Psoas muscle (tissue), 8 donors: Measurements from ENCODE around the gene RASSF4. TPM values are rescaled to one million over a fixed set of nuclear protein-coding genes. Genes with fewer than 3 reads are reported as not detected.
A peak's percentile ranks its signal among the peaks of the same experiment; 100 is the strongest.

Experiments used
- ATAC-seq, 4 donors: fragments of 200-7000 bp; cut with Tn5 transposase; one replicate each; pipeline ENCODE4 v1.9.1; 2020; ENCODE audit warnings: moderate library complexity in 3 of 4, mild to moderate bottlenecking in 2 of 4
- DNase-seq, 2 donors: peaks; one replicate each; pipeline ENCODE4 v3.0.0-alpha.2; 2020
- H3K27ac ChIP-seq: fragments of 200-600 bp; one replicate; pipeline ENCODE4 v1.8.0; 2022
- H3K27me3 ChIP-seq, 3 donors: fragments of 200-600 bp in 1 of 3; one replicate each; pipeline versions ENCODE4 v1.6.1 to v1.8.0; 2013 to 2022; ENCODE audit warnings: low read length in 2 of 3, mild to moderate bottlenecking in 2 of 3, moderate library complexity in 1 of 3; ENCODE audit not compliant: insufficient read depth in 3 of 3
- H3K36me3 ChIP-seq, 2 donors: fragments of 200-600 bp in 1 of 2; one replicate each; pipeline versions ENCODE4 v1.6.1 to v1.8.0; 2013 to 2022; ENCODE audit warnings: low read depth in 1 of 2, mild to moderate bottlenecking in 1 of 2, moderate library complexity in 1 of 2; ENCODE audit not compliant: insufficient read depth in 1 of 2
- H3K4me1 ChIP-seq: fragments of 200-600 bp; one replicate; pipeline ENCODE4 v1.8.0; 2022
- H3K4me3 ChIP-seq: fragments of 200-600 bp; one replicate; pipeline ENCODE4 v1.8.0; 2022; ENCODE audit warnings: mild to moderate bottlenecking
- H3K9me3 ChIP-seq: fragments of 200-600 bp; one replicate; pipeline ENCODE4 v1.8.0; 2022
- CTCF ChIP-seq: fragments of 200-600 bp; IDR thresholded peaks from one replicate; pipeline ENCODE4 v1.8.0; 2022; ENCODE audit warnings: antibody characterized with exemption
- WGBS, 3 donors: extraction: QIAGEN DNeasy Blood & Tissue Kit; methylation state at CpG; one replicate each; pipeline versions ENCODE4 v1.1.6 to v1.1.7; 2013; 5-methylcytosine and 5-hydroxymethylcytosine counted together
- intact Hi-C, 2 donors: fragments of 100-400 bp; cut with DNase I; formaldehyde crosslinking; loops; one replicate each; pipeline versions ENCODE4 v1.11.0 to v1.14.2; 2022
- polyA plus RNA-seq, 3 donors: library from polyadenylated mRNA; stranded (reverse); fragments of 200-250 nt; gene quantifications; one replicate each; pipeline ENCODE4 v1.2.3, GENCODE V29; 2013
- total RNA-seq, 4 donors: library from RNA; stranded (reverse); fragmentation: NEBNext Ultra II Directional in 2 of 4; extraction: Animal tissue kit (Norgen Biotek cat#: 25700) in 2 of 4; gene quantifications; one replicate each; pipeline versions ENCODE4 v1.2.1 to v1.2.4, GENCODE V29; 2021 to 2023
- donor health status: healthy with polysubstance abuse.
- donor health status: DM: no; HTN: no; CAD: no; lungs with moderate emphysema.
- donor health status: Bipolar disorder and iron deficiency.
- donor health status: healthy.
- donor health status: DM: yes; HTN: yes; CAD: no.
- donor health status: DM: no; HTN: no; CAD: no.
- donor health status: DM: no; HTN: no; CAD: no.
- donor health status: DM: yes; HTN: yes; CAD: no.

The RASSF4 gene
- total and polyA plus RNA-seq, 7 donors, result 11.1 to 44.0 (median 18.9) TPM

DNA sequence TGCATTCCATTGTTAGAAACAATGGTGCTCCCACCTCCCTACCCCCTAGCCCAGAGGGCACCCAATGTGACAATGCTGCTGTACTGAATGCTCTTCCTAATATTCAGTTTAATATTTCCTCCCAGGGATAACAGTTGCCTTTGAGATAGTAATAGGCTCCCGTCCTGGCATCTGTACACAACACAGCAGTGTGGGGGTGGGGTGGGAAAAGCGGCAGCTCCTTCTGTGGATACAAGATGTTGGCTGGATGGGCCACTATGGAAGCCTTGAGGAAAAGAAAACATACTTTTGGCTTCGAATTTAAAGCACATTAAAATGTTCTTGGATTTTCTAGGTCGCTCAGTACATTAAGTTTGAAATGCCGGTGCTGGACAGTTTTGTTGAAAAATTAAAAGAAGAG is 32.0 kb downstream of the RASSF4 start:
- Histone ChIP-seq H3K9me3 (no peaks in the 10 kb centered on the region), H3K4me3 (no peak overlapping the region), H3K4me1 (peaks cover 29% of the 10 kb centered on the region), H3K27me3 (no peaks in the 10 kb centered on the region), H3K36me3 (peaks cover 0 to 49% of the 10 kb centered on the region in 2 donors), H3K27ac (peak overlapping the region; percentile 41)
- intact Hi-C loops, result no loop called here
- ATAC-seq (no peak), DNase-seq (no peak)
- 59 to 61% (median 59%) methylated on average over 5 of the region's 5 CpGs for WGBS, 3 donors
- no peak for TF ChIP-seq CTCF

GRCh38 chr10:44992070-44992731 is 32.6 kb downstream of the RASSF4 start:
- H3K4me3 ChIP-seq, result no peak overlapping the region
- peaks cover 34% of the 10 kb centered on the region for H3K4me1 ChIP-seq
- ATAC-seq, result peak in 1 of 4 donors; percentile 18
- TF ChIP-seq CTCF, result no peak
- intact Hi-C loops, result no loop called here
- WGBS, 3 donors, result 36 to 42% (median 42%) methylated on average over 11 of the region's 11 CpGs
- H3K27ac ChIP-seq, result peak overlapping the region; percentile 41
- peak in 1 of 2 donors; percentile 54 for DNase-seq
- peaks cover 0 to 42% of the 10 kb centered on the region in 2 donors for H3K36me3 ChIP-seq
- no peaks in the 10 kb centered on the region for H3K9me3 ChIP-seq
- H3K27me3 ChIP-seq, result no peaks in the 10 kb centered on the region

DNA sequence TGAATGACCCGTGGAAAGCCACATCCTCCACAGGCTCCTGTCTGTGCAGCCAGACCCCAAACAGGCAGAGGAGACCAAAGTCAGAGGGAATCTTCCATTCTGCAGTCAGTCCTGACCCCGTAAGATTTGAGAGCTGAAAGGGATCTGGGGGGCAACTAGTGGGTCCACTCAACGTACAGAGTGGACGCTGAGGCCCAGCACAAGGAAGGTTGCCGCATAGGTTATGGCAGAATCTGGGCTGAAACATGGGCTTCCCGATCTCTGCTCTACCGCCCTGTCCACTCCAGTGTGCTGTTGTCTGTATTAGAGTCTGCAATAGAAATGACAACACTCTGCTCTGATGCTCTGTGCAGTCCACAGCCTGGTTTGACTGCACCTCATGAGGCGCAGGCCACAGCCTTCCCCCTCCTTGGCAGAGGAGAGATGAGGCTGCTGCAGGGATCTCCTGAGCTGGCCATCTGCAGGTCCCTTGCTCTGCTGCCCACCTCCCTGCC is 33.2 kb downstream of the RASSF4 start:
- H3K4me3 ChIP-seq, result no peak overlapping the region
- peaks cover 36% of the 10 kb centered on the region for H3K4me1 ChIP-seq
- 89 to 92% (median 90%) methylated on average over 8 of the region's 8 CpGs for WGBS, 3 donors
- no peak for TF ChIP-seq CTCF
- peaks cover 0 to 37% of the 10 kb centered on the region in 2 donors for H3K36me3 ChIP-seq
- intact Hi-C loops, result no loop called here
- no peaks in the 10 kb centered on the region for H3K9me3 ChIP-seq
- no peak overlapping the region for H3K27ac ChIP-seq
- H3K27me3 ChIP-seq, result no peaks in the 10 kb centered on the region
- ATAC-seq, result no peak
- DNase-seq, result no peak

DNA sequence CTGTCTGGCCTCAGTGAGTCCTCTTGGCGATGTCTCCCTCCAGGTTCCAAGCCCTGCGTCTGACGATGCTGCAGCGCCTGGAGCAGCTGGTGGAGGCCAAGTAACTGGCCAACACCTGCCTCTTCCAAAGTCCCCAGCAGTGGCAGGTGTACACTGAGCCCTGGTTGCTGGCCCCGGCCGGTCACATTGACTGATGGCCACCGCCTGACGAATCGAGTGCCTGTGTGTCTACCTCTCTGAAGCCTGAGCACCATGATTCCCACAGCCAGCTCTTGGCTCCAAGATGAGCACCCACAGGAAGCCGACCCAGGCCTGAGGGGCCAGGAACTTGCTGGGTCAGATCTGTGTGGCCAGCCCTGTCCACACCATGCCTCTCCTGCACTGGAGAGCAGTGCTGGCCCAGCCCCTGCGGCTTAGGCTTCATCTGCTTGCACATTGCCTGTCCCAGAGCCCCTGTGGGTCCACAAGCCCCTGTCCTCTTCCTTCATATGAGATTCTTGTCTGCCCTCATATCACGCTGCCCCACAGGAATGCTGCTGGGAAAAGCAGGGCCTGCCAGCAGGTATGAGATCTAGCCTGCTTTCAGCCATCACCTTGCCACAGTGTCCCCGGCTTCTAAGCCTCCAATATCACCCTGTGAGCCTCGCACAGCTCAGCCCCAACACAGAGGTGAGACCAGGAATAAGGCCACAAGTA is 33.8 kb downstream of the RASSF4 start:
- Histone ChIP-seq H3K36me3 (peaks cover 0 to 32% of the 10 kb centered on the region in 2 donors), H3K27ac (peak overlapping the region; percentile 13), H3K4me1 (peaks cover 36% of the 10 kb centered on the region), H3K27me3 (no peaks in the 10 kb centered on the region), H3K9me3 (no peaks in the 10 kb centered on the region), H3K4me3 (no peak overlapping the region)
- 76 to 90% (median 81%) methylated on average over 14 of the region's 14 CpGs for WGBS, 3 donors
- no peak for TF ChIP-seq CTCF
- DNase-seq, result no peak
- intact Hi-C loops, result no loop called here
- ATAC-seq, result no peak
